Peyer's patch (tissue), 4 donors: ENCODE data around the gene DBT.

ENCODE experiments used
- CTCF ChIP-seq, 6 experiments: fragments of 450-650 bp in 4 of 6; fragments of 200-600 bp in 2 of 6; sonication (generic) in 1 of 6; IDR thresholded peaks; one replicate each; pipeline ENCODE4 v1.5.1; 2017 to 2019; ENCODE audit warnings: antibody characterized with exemption in 6 of 6, mild to moderate bottlenecking in 3 of 6, moderate library complexity in 1 of 6
- POLR2A ChIP-seq, 2 donors: fragments of 450-650 bp; IDR thresholded peaks; one replicate each; pipeline ENCODE4 v1.5.1; 2017; ENCODE audit warnings: antibody characterized with exemption in 2 of 2, mild to moderate bottlenecking in 2 of 2, moderate library complexity in 2 of 2

- TF ChIP-seq CTCF (IDR thresholded peaks at IDR 0.05) = no peak
- no peak for TF ChIP-seq POLR2A (IDR thresholded peaks at IDR 0.05)
Measured at GRCh38 chr1:100145116-100145515, 104.5 kb downstream of the DBT start.
